HEK293 (cell line): ENCODE measurements around the gene DLG2.

Experiments used
- CTCF ChIA-PET: fragments of 350-600 bp; formaldehyde crosslinking; extraction: SDS; loops from one replicate; lab custom pipeline; 2021; ENCODE audit warnings: antibody characterized with exemption; lab: Yijun Ruan, JAX
- POLR2A ChIA-PET: fragments of 300-600 bp; formaldehyde crosslinking; extraction: SDS; loops from one replicate; lab custom pipeline; 2020; ENCODE audit warnings: antibody characterized with exemption, inconsistent platforms; lab: Yijun Ruan, JAX
- H3K27ac ChIP-seq: fragments of 200-500 bp; sonication (Bioruptor generic); 2 replicates; pipeline ENCODE4 v1.5.1; 2014; ENCODE audit warnings: low read depth, low read length, control low read depth, inconsistent platforms; ENCODE audit errors: extremely low read depth
- H3K36me3 ChIP-seq, 2 experiments: fragments of 200-500 bp in 1 of 2; sonication (Bioruptor generic) in 1 of 2; 1 replicate in 1 of 2; 2 replicates in 1 of 2; pipeline ENCODE4 v1.5.1; 2014 to 2017; ENCODE audit warnings: inconsistent platforms in 2 of 2, low read length in 2 of 2; ENCODE audit not compliant: control insufficient read depth in 2 of 2, insufficient read depth in 1 of 2
- H3K4me1 ChIP-seq: fragments of 200-500 bp; sonication (Bioruptor generic); 2 replicates; pipeline ENCODE4 v1.5.1; 2014; ENCODE audit warnings: mild to moderate bottlenecking, low read length, inconsistent platforms; ENCODE audit not compliant: control insufficient read depth, insufficient read depth
- H3K4me3 ChIP-seq: 2 replicates; pipeline ENCODE4 v1.5.1; 2011; ENCODE audit warnings: low read depth, mild to moderate bottlenecking, control low read depth, low read length, moderate library complexity
- H3K9me3 ChIP-seq: fragments of 200-500 bp; sonication (Bioruptor generic); 2 replicates; pipeline ENCODE4 v1.5.1; 2014; ENCODE audit warnings: low read depth, low read length, inconsistent platforms; ENCODE audit not compliant: control insufficient read depth, insufficient read depth
- BCL11B ChIP-seq: fragments of 450-650 bp; formaldehyde crosslinking; IDR thresholded peaks from 2 replicates; pipeline ENCODE4 v1.5.1; 2016; ENCODE audit warnings: low read depth, missing biosample characterization, missing genetic modification characterization
- HIC1 ChIP-seq: fragments of 450-650 bp; formaldehyde crosslinking; IDR thresholded peaks from 2 replicates; pipeline ENCODE4 v1.5.1; 2016; ENCODE audit warnings: missing biosample characterization, missing genetic modification characterization
- MEIS1 ChIP-seq: sonication (generic); formaldehyde crosslinking; IDR thresholded peaks from 2 replicates; pipeline ENCODE4 v1.8.1; 2022; ENCODE audit warnings: missing genetic modification reagents, mild to moderate bottlenecking, borderline replicate concordance
- OVOL3 ChIP-seq: fragments of 450-650 bp; formaldehyde crosslinking; IDR thresholded peaks from 2 replicates; pipeline ENCODE4 v1.5.1; 2016; ENCODE audit warnings: missing biosample characterization, missing genetic modification characterization
- PATZ1 ChIP-seq: fragments of 450-650 bp; formaldehyde crosslinking; IDR thresholded peaks from 2 replicates; pipeline ENCODE4 v1.5.1; 2016; ENCODE audit warnings: missing biosample characterization, missing genetic modification characterization
- TSHZ1 ChIP-seq: fragments of 450-650 bp; formaldehyde crosslinking; IDR thresholded peaks from 2 replicates; pipeline ENCODE4 v1.5.1; 2016; ENCODE audit warnings: missing biosample characterization, missing genetic modification characterization, borderline replicate concordance
- ZFP41 ChIP-seq: fragments of 450-650 bp; formaldehyde crosslinking; IDR thresholded peaks from 2 replicates; pipeline ENCODE4 v1.5.1; 2016; ENCODE audit warnings: missing biosample characterization, missing genetic modification characterization, borderline replicate concordance
- ZIC2 ChIP-seq: fragments of 450-650 bp; formaldehyde crosslinking; IDR thresholded peaks from 2 replicates; pipeline ENCODE4 v1.5.1; 2016; ENCODE audit warnings: missing biosample characterization, missing genetic modification characterization
- ZNF114 ChIP-seq: fragments of 450-650 bp; formaldehyde crosslinking; IDR thresholded peaks from 2 replicates; pipeline ENCODE4 v1.5.0; 2017; ENCODE audit warnings: missing biosample characterization, missing genetic modification characterization
- ZNF148 ChIP-seq: fragments of 450-650 bp; formaldehyde crosslinking; IDR thresholded peaks from 2 replicates; pipeline ENCODE4 v1.5.0; 2017; ENCODE audit warnings: missing biosample characterization, missing genetic modification characterization, borderline replicate concordance
- ZNF239 ChIP-seq: fragments of 450-650 bp; formaldehyde crosslinking; IDR thresholded peaks from 2 replicates; pipeline ENCODE4 v1.5.1; 2016; ENCODE audit warnings: missing biosample characterization, missing genetic modification characterization
- ZNF248 ChIP-seq: fragments of 450-650 bp; formaldehyde crosslinking; IDR thresholded peaks from 2 replicates; pipeline ENCODE4 v1.5.1; 2017; ENCODE audit warnings: missing biosample characterization, missing genetic modification characterization
- ZNF26 ChIP-seq: fragments of 450-650 bp; formaldehyde crosslinking; IDR thresholded peaks from 2 replicates; pipeline ENCODE4 v1.5.1; 2016; ENCODE audit warnings: missing biosample characterization, missing genetic modification characterization
- ZNF404 ChIP-seq: fragments of 450-650 bp; formaldehyde crosslinking; IDR thresholded peaks from 2 replicates; pipeline ENCODE4 v1.5.1; 2017; ENCODE audit warnings: missing biosample characterization, missing genetic modification characterization
- ZNF626 ChIP-seq: fragments of 450-650 bp; sonication (Bioruptor Pico); formaldehyde crosslinking; IDR thresholded peaks from 2 replicates; pipeline ENCODE4 v1.5.1; 2018; ENCODE audit warnings: missing biosample characterization, missing genetic modification characterization, inconsistent platforms
- ZNF639 ChIP-seq: fragments of 450-650 bp; formaldehyde crosslinking; IDR thresholded peaks from 2 replicates; pipeline ENCODE4 v1.5.1; 2016; ENCODE audit warnings: missing biosample characterization, missing genetic modification characterization
- ZNF654 ChIP-seq: fragments of 450-650 bp; formaldehyde crosslinking; IDR thresholded peaks from 2 replicates; pipeline ENCODE4 v1.5.1; 2016; ENCODE audit warnings: low read depth, missing biosample characterization, missing genetic modification characterization
- ZNF664 ChIP-seq: fragments of 450-650 bp; formaldehyde crosslinking; IDR thresholded peaks from 2 replicates; pipeline ENCODE4 v1.5.1; 2016; ENCODE audit warnings: missing biosample characterization, missing genetic modification characterization
- ZNF830 ChIP-seq: fragments of 450-650 bp; IDR thresholded peaks from 2 replicates; pipeline ENCODE4 v1.5.0; 2018; ENCODE audit warnings: missing biosample characterization, missing genetic modification characterization, low read depth, mild to moderate bottlenecking, moderate library complexity

Gene DLG2

GRCh38 chr11:85347291-85347690 is 279.9 kb downstream of the DLG2 start:
- H3K36me3 ChIP-seq: no peaks in the 10 kb centered on the region
- POLR2A ChIA-PET: no interaction called here
- CTCF ChIA-PET: no interaction called here
- no peak for TF ChIP-seq ZNF654 (tag by site-specific recombination)
- no peak for TF ChIP-seq BCL11B (tag by site-specific recombination)
- TF ChIP-seq ZIC2 (tag by site-specific recombination): no peak
- TF ChIP-seq ZNF248 (tag by site-specific recombination): no peak
- no peak for TF ChIP-seq ZNF239 (tag by site-specific recombination)
- no peak for TF ChIP-seq PATZ1 (tag by site-specific recombination)
- no peak for TF ChIP-seq OVOL3 (tag by site-specific recombination)
- no peak for TF ChIP-seq ZNF404 (tag by site-specific recombination)
- TF ChIP-seq TSHZ1 (tag by site-specific recombination): no peak
- TF ChIP-seq ZNF26: no peak
- no peak for TF ChIP-seq ZNF639 (tag by site-specific recombination)
- no peak for TF ChIP-seq ZNF664
- no peak for TF ChIP-seq MEIS1 (CRISPR knock-in tag)
- no peak for TF ChIP-seq ZNF114
- TF ChIP-seq ZFP41 (tag by site-specific recombination): no peak
- TF ChIP-seq ZNF830: no peak
- no peak for TF ChIP-seq ZNF626
- TF ChIP-seq ZNF148 (tag by site-specific recombination): no peak
- TF ChIP-seq HIC1 (tag by site-specific recombination): no peak
- no peak overlapping the region for H3K27ac ChIP-seq
- H3K4me1 ChIP-seq: no peaks in the 10 kb centered on the region
- no peaks in the 10 kb centered on the region for H3K9me3 ChIP-seq
- no peak overlapping the region for H3K4me3 ChIP-seq
